Stimulated activated naive B cell treated with anti-CD40 and anti-IgM and Interleukin-4, amounts not matched to agents 10 μg/mL and 1 μg/mL and 100 μg/mL, for 72 hours (primary cell): ENCODE data around the gene DGKQ.
A peak's percentile ranks its signal among the peaks of the same experiment; 100 is the strongest.
"Not testable (repeated sequence)": the region's sequence is repeated elsewhere in the genome, so short reads cannot be mapped to it uniquely, and the experiment has no call there.

ENCODE experiments used
- ATAC-seq, 2 donors: fragments of 150-1000 bp; cut with Tn5 transposase; replicated peaks; 2 replicates each; pipeline ENCODE4 v1.10.0; 2021; ENCODE audit warnings: moderate library complexity in 1 of 2
- DNase-seq: peaks from one replicate; pipeline ENCODE4 v3.0.0; 2021
- H3K27ac Mint-ChIP-seq: one replicate; pipeline ENCODE4 v1.8.0; 2022; ENCODE audit warnings: mild to moderate bottlenecking, mixed read lengths
- H3K27me3 Mint-ChIP-seq, 2 donors: one replicate each; pipeline ENCODE4 v1.8.0; 2022; ENCODE audit warnings: mixed read lengths in 2 of 2
- H3K36me3 Mint-ChIP-seq, 2 donors: one replicate each; pipeline ENCODE4 v1.8.0; 2022; ENCODE audit warnings: mixed read lengths in 2 of 2, mild to moderate bottlenecking in 1 of 2
- H3K4me1 Mint-ChIP-seq, 2 donors: one replicate each; pipeline ENCODE4 v1.8.0; 2022; ENCODE audit warnings: mixed read lengths in 2 of 2, mild to moderate bottlenecking in 1 of 2
- H3K4me3 Mint-ChIP-seq, 2 donors: one replicate each; pipeline ENCODE4 v1.8.0; 2022; ENCODE audit warnings: mild to moderate bottlenecking in 2 of 2, mixed read lengths in 2 of 2, moderate library complexity in 1 of 2
- H3K9me3 Mint-ChIP-seq, 2 donors: one replicate each; pipeline ENCODE4 v1.8.0; 2022; ENCODE audit warnings: mixed read lengths in 2 of 2, mild to moderate bottlenecking in 1 of 2

Gene DGKQ

DNA sequence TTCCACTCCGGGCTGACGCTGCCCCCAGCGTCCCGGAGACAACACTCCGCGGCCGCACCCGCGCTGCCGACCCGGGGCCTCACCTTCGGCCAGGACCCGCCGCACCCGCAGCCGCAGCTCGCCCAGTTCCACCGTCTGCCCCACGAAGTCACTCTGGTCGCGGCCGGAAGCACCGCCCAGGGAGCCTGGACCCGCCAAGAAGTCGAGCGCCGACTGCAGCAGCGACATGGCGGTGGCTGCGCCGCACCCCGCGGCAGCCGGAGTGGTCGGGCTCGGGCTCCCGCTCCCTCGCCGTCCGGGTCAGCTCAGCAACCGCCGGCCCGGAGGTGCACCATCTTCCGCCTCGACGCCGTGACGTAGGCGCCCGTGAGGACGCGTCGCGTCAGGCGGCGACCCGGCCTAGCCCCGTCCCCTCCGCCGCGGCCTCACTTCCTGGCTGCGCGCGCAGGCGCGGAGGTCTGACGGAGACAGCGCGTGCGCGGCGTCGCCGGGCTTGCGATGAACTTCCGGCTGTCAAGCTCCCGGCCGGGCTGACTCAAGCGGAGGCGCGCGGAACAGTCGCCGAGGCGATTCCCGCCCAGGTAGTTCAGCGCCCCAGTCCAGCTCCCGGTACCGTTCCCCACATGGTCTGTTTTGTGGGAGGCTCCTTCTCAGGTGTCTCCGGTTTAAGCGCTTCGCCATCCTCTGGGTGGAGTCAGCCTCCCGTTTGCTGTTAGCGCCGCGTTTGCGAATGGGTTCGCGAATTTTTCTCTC is 41.2 kb downstream of the DGKQ start, which contains the start of the genes GAK and TMEM175:
Gene GAK, minus strand, starts transcription at position 357 of the 753 bp plus-strand sequence. Its CDS starts 129 bp downstream, at position 228.
Gene TMEM175, plus strand, starts transcription at position 501 of the 753 bp plus-strand sequence. CDS start 15,280 bp downstream, outside the sequence.
- Mint-ChIP-seq H3K9me3 (no peaks in the 10 kb centered on the region), H3K27me3 (no peaks in the 10 kb centered on the region), H3K36me3 (peaks cover 4% of the 10 kb centered on the region in 2 donors), H3K4me3 (peak within 1 kb of the TSS; percentile 90 to 92), H3K27ac (peak within 1 kb of the TSS; percentile 96), H3K4me1 (peaks cover 38 to 66% of the 10 kb centered on the region in 2 donors)
- peak; percentile 94 to 95 for ATAC-seq
- DNase-seq, result peak; percentile 98

DNA sequence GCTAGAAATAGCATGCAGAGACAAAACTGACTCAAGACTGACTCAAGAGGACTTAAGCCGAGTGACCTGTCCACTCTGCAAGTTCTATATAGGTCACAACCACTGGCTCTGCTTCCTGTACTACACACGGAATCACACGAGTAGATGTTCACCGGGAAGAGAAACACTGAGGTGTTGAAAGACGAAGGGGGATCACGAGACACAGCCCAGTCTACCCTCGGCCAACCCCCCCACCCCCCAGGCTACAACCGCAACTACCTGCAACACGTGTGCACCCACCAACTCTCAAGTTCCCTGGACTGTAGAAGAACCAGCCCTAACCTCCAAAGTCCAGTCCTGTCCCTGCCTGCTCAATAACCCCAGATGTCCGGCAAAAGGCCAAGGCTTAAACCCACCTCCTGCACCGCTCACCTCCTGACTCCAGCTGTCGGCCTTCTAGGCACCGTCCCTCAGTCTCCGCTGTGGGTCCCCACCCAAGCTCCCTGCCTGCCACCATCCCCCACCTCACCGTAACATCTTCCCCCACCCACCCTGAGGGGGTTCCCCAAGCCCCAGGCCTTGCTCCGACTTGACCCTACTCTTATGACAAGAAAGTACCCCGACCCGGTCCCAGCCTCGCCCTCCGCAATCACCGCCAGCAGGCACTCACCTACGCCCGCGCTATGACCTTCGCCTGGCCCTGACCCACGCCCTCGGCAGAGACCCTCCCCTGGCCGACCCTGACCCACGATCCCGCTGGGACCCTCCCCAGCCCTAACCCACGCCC is 42.0 kb downstream of the DGKQ start:
- ATAC-seq (peak in 1 of 2 donors; percentile 13), DNase-seq (no peak)
- Mint-ChIP-seq H3K27ac (peak overlapping the region; percentile 96), H3K36me3 (peaks cover 4 to 5% of the 10 kb centered on the region in 2 donors), H3K4me1 (peaks cover 38 to 63% of the 10 kb centered on the region in 2 donors), H3K4me3 (peak overlapping the region; percentile 90 to 92), H3K27me3 (no peaks in the 10 kb centered on the region), H3K9me3 (no peaks in the 10 kb centered on the region)

- H3K27ac Mint-ChIP-seq, result peak overlapping the region; percentile 96
- DNase-seq (no peak), ATAC-seq (no peak)
- H3K4me1 Mint-ChIP-seq, result peaks cover 38 to 63% of the 10 kb centered on the region in 2 donors
- no peaks in the 10 kb centered on the region for H3K9me3 Mint-ChIP-seq
- peak overlapping the region; percentile 90 to 92 for H3K4me3 Mint-ChIP-seq
- peaks cover 9 to 10% of the 10 kb centered on the region in 2 donors for H3K36me3 Mint-ChIP-seq
- H3K27me3 Mint-ChIP-seq, result no peaks in the 10 kb centered on the region
Measured at GRCh38 chr4:930827-931193, 42.6 kb downstream of the DGKQ start.

DNA sequence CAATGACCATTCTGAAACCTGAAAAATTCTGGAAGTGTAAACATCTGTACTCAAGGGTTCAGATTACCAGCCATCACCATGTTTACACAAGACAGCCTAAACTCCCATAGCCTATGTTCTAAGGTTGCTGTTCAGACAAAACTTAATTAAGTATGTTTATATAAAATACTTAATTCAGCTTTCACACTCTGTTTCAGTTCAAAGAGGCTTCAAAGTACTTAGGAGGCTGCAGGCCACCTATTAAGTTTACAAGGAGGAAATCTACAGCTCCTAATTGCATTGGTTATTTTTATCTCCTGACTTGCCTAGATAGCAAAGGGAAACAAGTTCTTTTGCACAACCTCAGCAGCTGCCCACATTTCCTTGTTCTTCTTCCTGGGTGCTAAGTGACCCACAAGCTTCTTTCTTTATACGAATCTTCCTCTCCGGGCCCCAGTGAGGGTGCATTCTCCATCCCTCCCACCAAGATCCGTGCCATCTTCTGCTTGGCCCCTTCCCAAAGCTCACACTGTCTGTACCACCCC is 43.3 kb downstream of the DGKQ start:
- H3K27me3 Mint-ChIP-seq, result no peaks in the 10 kb centered on the region

DNA sequence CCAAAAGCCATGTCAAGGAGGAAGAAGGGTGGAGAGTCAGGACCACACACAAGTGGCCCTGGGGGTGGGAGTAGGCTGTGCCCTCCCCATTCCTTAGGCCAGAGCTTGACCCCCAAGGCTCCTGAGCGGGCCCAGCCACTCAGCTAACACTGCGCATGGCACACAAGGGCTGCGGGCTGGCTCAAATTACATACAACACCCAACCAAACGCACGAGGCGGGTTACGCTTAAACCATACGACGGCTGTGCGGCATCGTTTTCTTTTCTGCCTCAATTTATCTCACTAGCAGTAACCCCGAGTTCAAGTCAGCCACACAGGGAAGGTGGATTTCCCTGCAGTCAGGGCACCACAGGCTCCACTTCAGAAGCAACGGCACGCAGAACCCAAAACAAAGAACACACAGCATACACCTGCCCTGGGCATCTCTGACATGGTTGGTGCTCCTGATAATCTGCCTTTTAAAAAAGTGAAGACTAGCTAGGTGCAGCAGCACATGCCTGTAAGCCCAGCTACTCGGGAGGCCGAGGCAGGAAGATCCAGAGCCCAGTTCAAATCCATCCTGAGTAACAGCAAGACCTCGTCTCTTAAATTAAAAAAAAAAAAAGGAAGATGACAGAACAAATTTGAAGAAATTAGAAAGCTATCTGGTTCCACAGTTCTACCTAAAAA is 44.1 kb downstream of the DGKQ start:
- H3K4me3 Mint-ChIP-seq, result no peak overlapping the region

More for the DNA sequence above, 43.3 kb downstream of the DGKQ start:
- DNase-seq (no peak), ATAC-seq (no peak)
- Mint-ChIP-seq H3K9me3 (no peaks in the 10 kb centered on the region), H3K4me3 (peak overlapping the region; percentile 90 to 92), H3K27ac (no peak overlapping the region), H3K4me1 (peaks cover 41 to 63% of the 10 kb centered on the region in 2 donors), H3K36me3 (peaks cover 9 to 10% of the 10 kb centered on the region in 2 donors)

DNA sequence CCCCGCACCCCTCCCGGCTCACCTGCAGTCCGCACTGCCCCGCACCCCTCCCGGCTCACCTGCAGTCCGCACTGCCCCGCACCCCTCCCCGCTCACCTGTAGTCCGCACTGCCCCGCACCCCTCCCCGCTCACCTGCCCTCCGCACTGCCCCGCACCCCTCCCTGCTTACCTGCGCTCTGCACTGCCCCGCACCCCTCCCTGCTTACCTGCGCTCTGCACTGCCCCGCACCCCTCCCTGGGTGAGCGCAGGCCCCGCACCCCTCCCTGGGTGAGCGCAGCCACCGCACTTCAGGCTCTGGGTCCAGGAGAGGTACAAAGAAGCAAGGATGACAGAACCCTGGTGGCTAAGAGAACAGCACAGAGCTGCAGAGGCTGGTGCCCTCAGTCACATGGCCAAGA is 45.8 kb downstream of the DGKQ start:
- not testable (repeated sequence) for DNase-seq, H3K9me3 Mint-ChIP-seq, H3K27ac Mint-ChIP-seq, H3K27me3 Mint-ChIP-seq, ATAC-seq, H3K4me3 Mint-ChIP-seq
- Mint-ChIP-seq H3K4me1 (peaks cover 45 to 73% of the 10 kb centered on the region in 2 donors), H3K36me3 (peaks cover 20 to 24% of the 10 kb centered on the region in 2 donors)

More for the DNA sequence above, 44.1 kb downstream of the DGKQ start:
- Mint-ChIP-seq H3K4me1 (peaks cover 40 to 63% of the 10 kb centered on the region in 2 donors), H3K27me3 (no peaks in the 10 kb centered on the region), H3K36me3 (peaks cover 15 to 17% of the 10 kb centered on the region in 2 donors), H3K9me3 (no peaks in the 10 kb centered on the region), H3K27ac (no peak overlapping the region)
- ATAC-seq (no peak), DNase-seq (no peak)

DNA sequence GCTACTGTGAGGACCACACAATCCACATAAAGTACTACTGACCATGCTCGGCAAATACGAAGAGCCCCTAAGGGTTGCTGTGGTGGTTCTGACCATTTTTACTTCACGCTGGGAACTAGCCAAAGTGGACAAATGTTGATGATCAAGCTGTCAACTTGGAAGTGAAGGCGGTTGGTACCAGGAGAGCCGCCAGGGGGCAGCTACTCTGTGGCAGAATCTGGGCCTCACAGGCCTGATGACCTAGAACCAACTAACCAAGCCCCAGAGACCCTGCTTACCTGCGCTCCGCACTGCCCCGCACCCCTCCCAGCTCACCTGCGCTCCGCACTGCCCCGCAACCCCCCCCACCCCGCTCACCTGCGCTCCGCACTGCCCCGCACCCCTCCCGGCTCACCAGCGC is 46.8 kb downstream of the DGKQ start:
- no peaks in the 10 kb centered on the region for H3K27me3 Mint-ChIP-seq
- H3K27ac Mint-ChIP-seq, result no peak overlapping the region
- peaks cover 52 to 82% of the 10 kb centered on the region in 2 donors for H3K4me1 Mint-ChIP-seq
- H3K36me3 Mint-ChIP-seq, result peaks cover 27 to 30% of the 10 kb centered on the region in 2 donors
- no peak overlapping the region for H3K4me3 Mint-ChIP-seq
- DNase-seq, result no peak
- no peaks in the 10 kb centered on the region for H3K9me3 Mint-ChIP-seq
- no peak for ATAC-seq

DNA sequence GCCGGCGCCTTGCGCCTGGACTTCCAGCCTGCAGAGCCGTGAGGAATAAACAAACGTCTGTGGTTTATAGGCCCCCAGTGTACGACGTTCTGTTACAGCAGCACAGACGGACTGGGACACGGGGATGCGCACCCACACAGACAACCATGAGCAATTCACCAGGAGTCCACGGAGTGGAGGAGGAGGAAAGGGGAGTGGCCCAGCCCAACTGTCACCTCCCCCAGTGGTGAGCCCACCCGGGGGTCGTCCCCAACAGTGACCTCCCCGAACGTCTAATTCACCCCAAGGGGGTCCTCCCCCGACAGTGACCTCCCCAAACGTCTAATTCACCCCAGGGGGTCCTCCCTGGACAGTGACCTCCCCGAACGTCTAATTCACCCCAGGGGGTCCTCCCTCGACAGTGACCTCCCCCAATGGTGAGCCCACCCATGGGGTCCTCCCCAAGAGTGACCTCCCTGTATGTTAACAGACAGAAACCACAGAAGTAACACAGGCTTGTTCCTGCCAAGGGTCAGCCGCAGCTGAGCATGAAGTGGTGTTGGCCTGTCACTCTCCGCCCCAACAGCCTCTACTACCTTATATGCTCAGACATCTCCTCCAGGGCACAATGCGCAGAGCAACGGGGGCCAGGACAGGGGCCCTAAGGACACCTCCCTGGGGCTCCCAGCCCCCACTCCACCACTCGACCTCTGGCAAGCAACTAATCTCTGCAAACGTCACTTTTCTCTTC is 47.4 kb downstream of the DGKQ start:
- Mint-ChIP-seq H3K4me3 (peak overlapping the region in 1 of 2 donors; percentile 25), H3K9me3 (no peaks in the 10 kb centered on the region), H3K27me3 (no peaks in the 10 kb centered on the region), H3K36me3 (peaks cover 30 to 32% of the 10 kb centered on the region in 2 donors), H3K27ac (peak overlapping the region; percentile 80), H3K4me1 (peaks cover 51 to 82% of the 10 kb centered on the region in 2 donors)
- no peak for DNase-seq
- no peak for ATAC-seq

- ATAC-seq, result no peak
- H3K4me3 Mint-ChIP-seq, result no peak overlapping the region
- H3K36me3 Mint-ChIP-seq, result peaks cover 31 to 35% of the 10 kb centered on the region in 2 donors
- H3K9me3 Mint-ChIP-seq, result no peaks in the 10 kb centered on the region
- H3K27me3 Mint-ChIP-seq, result no peaks in the 10 kb centered on the region
- peaks cover 44 to 77% of the 10 kb centered on the region in 2 donors for H3K4me1 Mint-ChIP-seq
- H3K27ac Mint-ChIP-seq, result peak overlapping the region; percentile 85
- no peak for DNase-seq
Measured at GRCh38 chr4:925171-925570, 48.2 kb downstream of the DGKQ start.

DNA sequence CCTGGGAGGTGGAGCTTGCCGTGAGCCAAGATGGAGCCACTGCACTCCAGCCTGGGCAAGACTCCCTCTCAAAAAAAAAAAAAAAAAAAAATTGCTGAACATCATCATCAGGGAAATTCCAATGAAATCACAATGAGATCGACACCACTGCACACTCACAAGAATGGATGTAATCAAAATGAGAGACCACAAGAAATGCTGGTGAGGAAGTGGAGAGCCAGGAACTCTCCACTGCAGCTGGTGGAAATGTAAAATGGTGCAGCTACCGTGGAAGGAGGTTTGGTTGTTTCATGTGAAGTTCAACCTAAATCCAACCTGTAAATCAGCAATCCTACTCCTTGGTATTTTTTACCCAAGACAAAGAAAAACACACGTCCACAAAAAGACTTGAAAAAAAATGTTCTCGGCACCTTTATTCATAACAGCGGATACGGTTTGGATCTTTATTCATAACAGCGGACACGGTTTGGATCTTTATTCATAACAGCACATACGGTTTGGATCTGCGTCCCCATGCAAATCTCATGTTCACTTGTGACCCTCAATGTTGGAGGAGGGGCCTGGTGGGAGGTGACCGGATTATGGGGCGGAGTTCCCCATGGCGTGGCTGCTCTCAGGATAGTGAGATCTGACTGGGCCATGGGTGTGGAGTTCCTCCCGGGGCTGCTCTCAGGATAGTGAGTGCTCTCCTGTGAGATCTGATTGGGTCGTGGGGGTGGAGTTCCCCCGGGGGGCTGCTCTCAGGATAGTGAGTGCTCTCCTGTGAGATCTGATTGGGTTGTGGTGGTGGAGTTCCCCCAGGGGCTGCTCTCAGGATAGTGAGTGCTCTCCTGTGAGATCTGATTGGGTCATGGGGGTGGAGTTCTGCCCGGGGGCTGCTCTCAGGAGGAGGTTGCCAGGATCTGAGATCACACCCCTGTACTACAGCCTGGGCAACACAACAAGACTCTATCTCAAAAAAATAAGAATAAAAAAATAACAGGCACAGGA is 49.0 kb downstream of the DGKQ start:
- DNase-seq, result no peak

DNA sequence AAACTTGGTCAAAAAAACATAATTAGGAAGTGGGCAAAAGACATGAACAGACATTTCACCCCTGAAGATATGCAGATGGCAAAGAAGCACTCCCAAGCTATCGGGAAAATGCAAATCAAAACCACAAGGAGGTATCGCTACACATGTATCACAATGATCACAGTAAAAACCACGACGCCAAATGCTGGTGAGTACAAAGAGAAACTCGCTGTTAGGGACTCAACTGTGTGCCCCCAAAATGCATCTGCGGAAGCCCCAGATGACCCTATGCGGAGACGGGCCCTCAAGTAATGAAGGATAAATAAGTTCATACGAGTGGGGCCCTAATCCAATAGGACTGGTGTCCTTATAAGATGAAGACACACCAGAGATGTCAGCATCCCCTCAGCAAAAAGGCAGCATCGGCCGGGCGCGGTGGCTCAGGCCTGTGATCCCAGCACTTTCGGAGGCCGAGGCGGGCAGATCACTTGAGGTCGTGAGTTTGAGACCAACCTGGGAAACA is 51.5 kb downstream of the DGKQ start:
- ATAC-seq (peak; percentile 73 to 80), DNase-seq (peak; percentile 51)
- Mint-ChIP-seq H3K27me3 (no peaks in the 10 kb centered on the region), H3K9me3 (peaks cover 8 to 9% of the 10 kb centered on the region in 2 donors), H3K4me3 (peak overlapping the region; percentile 48 to 69), H3K27ac (peak overlapping the region; percentile 96), H3K4me1 (peaks cover 57 to 85% of the 10 kb centered on the region in 2 donors), H3K36me3 (peaks cover 45 to 56% of the 10 kb centered on the region in 2 donors)

More for the DNA sequence above, 49.0 kb downstream of the DGKQ start:
- Mint-ChIP-seq H3K9me3 (peaks cover 0 to 2% of the 10 kb centered on the region in 2 donors), H3K27ac (peak overlapping the region; percentile 85), H3K27me3 (no peaks in the 10 kb centered on the region), H3K4me3 (peak overlapping the region; percentile 25 to 41), H3K4me1 (peaks cover 49 to 81% of the 10 kb centered on the region in 2 donors), H3K36me3 (peaks cover 38 to 42% of the 10 kb centered on the region in 2 donors)
- ATAC-seq, result peak; percentile 44 to 57

DNA sequence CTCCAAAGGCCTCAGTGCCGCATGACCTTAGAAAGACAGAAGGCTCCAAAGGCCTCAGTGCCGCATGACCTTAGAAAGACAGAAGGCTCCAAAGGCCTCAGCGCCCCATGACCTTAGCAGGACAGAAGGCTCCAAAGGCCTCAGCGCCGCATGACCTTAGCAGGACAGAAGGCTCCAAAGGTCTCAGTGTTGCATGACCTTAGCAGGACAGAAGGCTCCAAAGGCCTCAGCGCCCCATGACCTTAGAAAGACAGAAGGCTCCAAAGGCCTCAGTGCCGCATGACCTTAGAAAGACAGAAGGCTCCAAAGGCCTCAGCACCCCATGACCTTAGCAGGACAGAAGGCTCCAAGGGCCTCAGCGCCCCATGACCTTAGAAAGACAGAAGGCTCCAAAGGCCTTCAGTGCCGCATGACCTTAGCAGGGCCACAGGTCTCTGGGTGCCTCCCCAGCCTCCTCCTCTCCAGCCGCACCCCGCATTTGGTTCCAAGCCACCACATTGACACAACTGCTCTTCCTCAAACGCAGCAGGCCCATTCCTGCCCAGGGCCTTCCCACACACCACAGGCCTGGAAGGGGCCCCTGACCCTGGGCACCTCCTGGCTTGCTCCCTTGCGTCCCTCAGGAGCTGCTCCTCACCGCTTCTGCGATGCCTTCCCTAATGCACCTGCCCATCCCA is 54.2 kb downstream of the DGKQ start:
- Mint-ChIP-seq H3K4me3 (peak overlapping the region; percentile 34 to 45), H3K9me3 (peaks cover 8 to 11% of the 10 kb centered on the region in 2 donors), H3K4me1 (peaks cover 58 to 89% of the 10 kb centered on the region in 2 donors), H3K36me3 (peaks cover 32 to 58% of the 10 kb centered on the region in 2 donors), H3K27ac (peak overlapping the region; percentile 88)
- not testable (repeated sequence) for DNase-seq, H3K27me3 Mint-ChIP-seq, ATAC-seq
